Cardiac fibroblast (primary cell): ENCODE data around the gene BRK1.
"Not testable (repeated sequence)": the region's sequence is repeated elsewhere in the genome, so short reads cannot be mapped to it uniquely, and the experiment has no call there.

Experiments
- DNase-seq, 2 donors: peaks; one replicate each; pipeline versions ENCODE4 v3.0.0 to v3.0.0-alpha.2; 2010; ENCODE audit warnings: low read depth in 2 of 2
- H3K4me3 ChIP-seq, 2 donors: replicated peaks in 1 of 2; 1 replicate in 1 of 2; 2 replicates in 1 of 2; pipeline ENCODE4 v1.5.1; 2011; ENCODE audit warnings: low read depth in 2 of 2, low read length in 2 of 2, mild to moderate bottlenecking in 2 of 2, moderate library complexity in 1 of 2
- CTCF ChIP-seq: IDR thresholded peaks from one replicate; pipeline ENCODE4 v1.5.1; 2011; ENCODE audit warnings: low read depth, mild to moderate bottlenecking, low read length, inconsistent platforms

The BRK1 gene

GRCh38 chr3:10145685-10146084 lies 30.2 kb downstream of the BRK1 start:
- DNase-seq: no peak
- no peak overlapping the region for H3K4me3 ChIP-seq
- no peak for TF ChIP-seq CTCF

GRCh38 chr3:10149226-10149625 lies 33.8 kb downstream of the BRK1 start:
- no peak for TF ChIP-seq CTCF
- no peak for DNase-seq
- H3K4me3 ChIP-seq: no peak overlapping the region

- no peak for TF ChIP-seq CTCF
- no peak overlapping the region for H3K4me3 ChIP-seq
- no peak for DNase-seq
These were observed 35.5 kb downstream of the BRK1 start for GRCh38 chr3:10150987-10151386.

- DNase-seq: no peak
- no peak for TF ChIP-seq CTCF
- H3K4me3 ChIP-seq: no peak overlapping the region
These were observed 39.1 kb downstream of the BRK1 start for GRCh38 chr3:10154335-10155122.

GRCh38 chr3:10155123-10155472 lies 39.6 kb downstream of the BRK1 start:
- DNase-seq: no peak
- H3K4me3 ChIP-seq: no peak overlapping the region
- TF ChIP-seq CTCF: no peak

- TF ChIP-seq CTCF: no peak
- H3K4me3 ChIP-seq: no peak overlapping the region
- no peak for DNase-seq
These were observed 40.2 kb downstream of the BRK1 start for GRCh38 chr3:10155658-10156057.

- H3K4me3 ChIP-seq: no peak overlapping the region
- no peak for DNase-seq
- no peak for TF ChIP-seq CTCF
These were observed 41.6 kb downstream of the BRK1 start for GRCh38 chr3:10157031-10157430.

GRCh38 chr3:10158555-10158954 lies 43.1 kb downstream of the BRK1 start:
- not testable (repeated sequence) for H3K4me3 ChIP-seq, DNase-seq
